PC-3 (cell line): ENCODE measurements around the gene HDHD3.

Experiments used
- CTCF ChIP-seq: fragments of 300-600 bp; sonication (generic); conservative IDR thresholded peaks from 2 replicates; pipeline ENCODE4 v1.5.1; 2017; ENCODE audit warnings: antibody characterized with exemption, low read depth, mild to moderate bottlenecking, low read length
- EZH2phosphoT487 ChIP-seq: fragments of 300-600 bp; sonication (generic); IDR thresholded peaks from 2 replicates; pipeline ENCODE4 v1.6.1; 2018; ENCODE audit warnings: mild to moderate bottlenecking, antibody characterized with exemption, low read length, borderline replicate concordance

- no peak for TF ChIP-seq CTCF
- TF ChIP-seq EZH2phosphoT487 = no peak
Observed at GRCh38 chr9:113350937-113351336, 25.8 kb downstream of the HDHD3 start.
